ENCODE measurements around the gene TRIM2. TPM values are rescaled to one million over a fixed set of nuclear protein-coding genes. Genes with fewer than 3 reads are reported as not detected.

Gene TRIM2
- total and polyA plus RNA-seq, 2 experiments from 2014 or later, result 22.0 to 61.5 TPM

GRCh38 chr4:153269218-153269990, 65.2 kb downstream of the TRIM2 start:
- Mint-ChIP-seq H3K9me3 (no peaks in the 10 kb centered on the region), H3K4me3 (peak overlapping the region; percentile 48), H3K27ac (peak overlapping the region; percentile 94), H3K27me3 (ENCODE audit: insufficient read depth, low read depth, poor library complexity) (peaks cover 2% of the 10 kb centered on the region), H3K36me3 (ENCODE audit: low read depth) (peaks cover 3% of the 10 kb centered on the region; the same call in 1 of the 3 replicates), H3K4me1 (peaks cover 45% of the 10 kb centered on the region)
- TF ChIP-seq CREB1 (CRISPR knock-in tag; IDR thresholded peaks at IDR 0.05; ENCODE audit: low read depth) (no peak), POLR2AphosphoS5 (IDR thresholded peaks at IDR 0.05; ENCODE audit: low read depth) (no peak), ETS1 (IDR thresholded peaks at IDR 0.05) (no peak), ZNF331 (CRISPR knock-in tag; IDR thresholded peaks at IDR 0.05; ENCODE audit: low read depth) (no peak), EZH2 (IDR thresholded peaks at IDR 0.05; ENCODE audit: low read depth, unreplicated experiment) (no peak), EZH2phosphoT487 (IDR thresholded peaks at IDR 0.05; ENCODE audit: unreplicated experiment) (no peak), STAT1 (IDR thresholded peaks at IDR 0.05; ENCODE audit: unreplicated experiment) (no peak), NANOG (IDR thresholded peaks at IDR 0.05; ENCODE audit: borderline replicate concordance) (no peak), ZNF114 (CRISPR knock-in tag; IDR thresholded peaks at IDR 0.05) (no peak), JUNB (IDR thresholded peaks at IDR 0.05; ENCODE audit: unreplicated experiment) (no peak), ZNF462 (CRISPR knock-in tag; IDR thresholded peaks at IDR 0.05) (no peak), REST (IDR thresholded peaks at IDR 0.05; ENCODE audit: unreplicated experiment) (no peak), CTCF (conservative IDR thresholded peaks at IDR 0.05; ENCODE audit: low read depth in 2 of 2) (no peak)
- H3K36me3 ChIP-seq (ENCODE audit: insufficient read depth), result no peaks in the 10 kb centered on the region; the same call in 1 of the 2 replicates
- H3F3A ChIP-seq (replicated peaks; ENCODE audit: low read depth), result no peaks in the 10 kb centered on the region; the same call in 1 of the 2 replicates
- no peak overlapping the region for H2AFZ ChIP-seq
- H3K79me2 ChIP-seq (replicated peaks; ENCODE audit: insufficient read depth), result peaks cover 59% of the 10 kb centered on the region
- H4K20me1 ChIP-seq (replicated peaks; ENCODE audit: insufficient read depth), result no peaks in the 10 kb centered on the region
- peak; percentile 52 for DNase-seq (ENCODE audit: low spot score)
- peak; percentile 68 for ATAC-seq
- H3K27ac ChIP-seq (ENCODE audit: low read depth), result peak overlapping the region; percentile 74
- H3K4me1 ChIP-seq (ENCODE audit: insufficient read depth), result peaks cover 42% of the 10 kb centered on the region
- H3K9me2 ChIP-seq (ENCODE audit: insufficient read depth), result no peaks in the 10 kb centered on the region
- H3K4me3 ChIP-seq, result peak overlapping the region; percentile 19
- no peaks in the 10 kb centered on the region for H3K27me3 ChIP-seq (ENCODE audit: insufficient read depth)
- H3K4me2 ChIP-seq, result peak overlapping the region; percentile 61
